Embryonic facial prominence (tissue), 1 donor: ENCODE measurements around the gene GEMIN5.
A peak's percentile ranks its signal among the peaks of the same experiment; 100 is the strongest.
"Not testable (repeated sequence)": the region's sequence is repeated elsewhere in the genome, so short reads cannot be mapped to it uniquely, and the experiment has no call there.

ENCODE experiments used
- DNase-seq: peaks from one replicate; pipeline ENCODE4 v3.0.0-alpha.2; 2016; ENCODE audit errors: extremely low spot score

The GEMIN5 gene

DNA sequence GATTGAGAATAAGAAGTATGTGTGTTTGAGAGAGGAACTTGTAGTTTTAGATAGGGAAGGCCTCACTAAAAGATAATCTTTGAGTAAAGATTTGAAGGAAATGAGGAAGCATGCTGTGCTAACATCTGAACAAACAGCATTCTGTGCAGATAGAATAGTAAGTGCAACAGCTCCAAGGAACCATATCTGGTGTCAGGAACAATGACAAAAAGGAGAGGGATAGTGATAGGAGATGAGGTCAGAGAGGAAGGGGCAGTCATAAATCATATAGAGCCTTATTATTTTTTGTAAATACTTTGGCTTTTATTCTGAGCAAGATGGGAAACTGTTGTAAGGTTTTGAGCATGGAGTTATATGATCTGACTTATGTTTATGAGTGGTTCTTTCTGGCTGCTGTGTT is 6.7 kb upstream of the GEMIN5 start:
- DNase-seq, result no peak

DNA sequence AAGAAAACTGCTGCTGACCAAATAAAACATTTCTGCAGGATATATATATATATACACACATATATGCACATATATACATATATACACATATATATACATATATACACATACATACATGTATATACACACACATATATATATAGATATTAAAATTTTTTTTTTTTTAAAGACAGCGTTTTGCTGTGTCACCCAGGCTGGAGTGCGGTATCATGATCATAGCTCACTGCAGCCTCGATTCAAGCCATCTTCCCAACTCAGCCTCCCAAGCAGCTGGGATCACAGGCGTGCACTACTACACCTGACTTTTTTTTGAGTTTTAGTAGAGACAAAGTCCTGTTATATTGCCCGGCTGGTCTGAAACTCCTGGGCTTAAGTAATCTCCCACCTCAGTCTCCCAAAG is 5.5 kb upstream of the GEMIN5 start:
- no peak for DNase-seq

DNA sequence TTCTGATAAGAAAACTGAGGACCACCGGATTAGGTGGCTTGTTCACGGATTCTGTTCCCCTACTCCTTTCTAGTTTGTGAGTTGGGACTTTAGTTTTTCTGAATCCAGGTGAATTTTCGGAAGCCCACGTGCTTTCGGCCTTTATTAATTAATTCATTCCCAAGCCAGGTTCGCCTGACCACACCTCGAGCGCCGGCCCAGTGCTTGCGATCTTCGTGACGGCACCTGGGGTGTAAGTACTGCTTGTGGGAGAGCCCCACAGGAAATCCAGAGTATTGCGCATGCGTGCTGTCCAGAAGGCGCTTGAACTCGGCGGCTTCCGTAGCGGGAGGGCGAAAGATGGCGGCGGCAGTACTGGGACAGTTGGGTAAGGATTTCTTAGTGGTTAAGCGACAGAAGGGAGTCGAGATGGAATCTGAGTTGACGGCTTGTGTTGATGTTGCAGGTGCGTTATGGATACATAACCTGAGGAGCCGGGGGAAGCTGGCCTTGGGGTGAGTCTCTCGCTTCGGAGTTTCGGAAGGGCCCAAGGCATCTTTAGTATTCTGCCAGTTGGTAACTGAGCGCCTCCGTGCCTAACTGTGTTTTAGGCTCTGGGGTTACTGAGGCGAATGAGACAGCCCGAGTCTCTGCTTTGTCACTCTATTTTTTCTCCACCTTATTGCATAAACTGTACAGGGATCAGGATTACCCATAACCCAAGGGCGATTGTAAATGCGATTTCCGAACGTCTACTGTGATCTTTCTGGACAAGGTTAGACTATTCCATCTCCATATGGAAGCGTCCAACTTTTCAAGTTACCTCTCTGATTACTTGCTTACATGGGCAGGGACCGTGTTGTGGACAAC is 3.0 kb upstream of the GEMIN5 start, which contains the start of gene MRPL22:
Gene MRPL22 (plus strand): TSS at position 302 of the 849 bp plus-strand sequence. CDS start 38 bp downstream, at position 340.
- DNase-seq, result peak; percentile 88

- DNase-seq, result no peak
These were observed 2.4 kb upstream of the GEMIN5 start for GRCh38 chr5:154940375-154940771.

- DNase-seq, result not testable (repeated sequence)
These were observed 1.4 kb upstream of the GEMIN5 start for GRCh38 chr5:154939387-154939786.

DNA sequence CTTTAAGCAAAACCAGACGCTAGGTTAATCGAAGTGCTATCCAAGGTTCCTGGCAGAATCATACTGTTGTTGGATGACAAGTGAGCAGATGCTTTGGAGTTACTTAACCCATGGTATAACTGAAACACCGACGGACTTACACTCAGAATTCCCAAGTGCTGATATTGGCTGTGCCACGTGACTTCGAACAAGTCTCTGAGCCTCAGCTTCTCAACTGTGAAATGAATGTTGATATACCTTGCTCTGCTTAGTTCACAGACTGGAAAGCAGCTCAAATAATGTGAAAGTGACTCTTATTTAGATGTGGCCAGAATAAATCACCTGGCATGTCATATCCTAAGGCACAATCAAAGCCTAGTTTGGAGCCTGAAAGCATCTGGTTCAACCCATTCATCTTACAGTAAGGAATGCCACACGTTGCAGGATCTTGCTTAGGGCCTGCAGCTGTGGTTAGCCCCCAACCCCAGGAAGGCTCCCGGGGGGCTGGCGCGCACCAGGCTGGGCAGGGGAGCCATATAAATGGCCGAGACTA is 759 bp downstream of the GEMIN5 start:
- no peak for DNase-seq

DNA sequence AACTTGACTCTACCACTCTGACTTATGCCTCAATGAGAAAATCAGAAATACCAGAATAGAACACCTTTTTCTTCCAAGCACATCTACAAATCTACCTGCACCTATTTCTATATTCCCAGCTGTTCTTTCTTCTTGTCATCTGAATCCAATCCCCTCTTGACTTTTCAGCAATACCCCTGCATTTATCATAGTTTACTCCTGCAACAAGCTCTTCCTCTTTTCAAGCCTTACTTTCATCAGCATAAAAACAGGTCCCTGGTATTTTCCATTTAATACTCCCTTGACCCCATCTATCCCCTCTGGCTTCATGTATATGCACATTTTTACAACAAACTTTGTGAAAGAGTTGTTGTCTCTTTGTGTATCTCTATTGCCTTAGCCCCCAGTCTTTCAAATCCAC is 3.1 kb downstream of the GEMIN5 start:
- DNase-seq, result no peak

DNA sequence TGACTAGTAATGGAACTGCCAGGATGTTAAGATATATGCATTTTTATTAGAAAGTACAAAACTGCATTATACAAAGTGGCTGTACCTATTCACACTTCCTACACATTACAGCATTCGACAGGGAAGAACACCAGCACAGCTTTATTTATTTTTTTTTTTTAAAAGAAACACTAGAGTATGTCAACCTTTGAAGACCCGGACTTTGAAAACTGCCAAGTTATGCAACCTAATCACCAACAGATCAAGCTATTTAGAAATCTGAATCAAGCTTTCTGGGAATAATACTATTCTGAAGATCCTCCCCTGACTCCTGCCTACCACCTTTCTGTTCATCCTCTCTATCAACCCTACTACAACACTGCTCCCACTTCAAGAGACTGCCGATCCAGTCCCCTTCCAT is 4.5 kb downstream of the GEMIN5 start:
- DNase-seq, result no peak

- no peak for DNase-seq
These were observed 14.3 kb downstream of the GEMIN5 start for GRCh38 chr5:154923441-154924430.

DNA sequence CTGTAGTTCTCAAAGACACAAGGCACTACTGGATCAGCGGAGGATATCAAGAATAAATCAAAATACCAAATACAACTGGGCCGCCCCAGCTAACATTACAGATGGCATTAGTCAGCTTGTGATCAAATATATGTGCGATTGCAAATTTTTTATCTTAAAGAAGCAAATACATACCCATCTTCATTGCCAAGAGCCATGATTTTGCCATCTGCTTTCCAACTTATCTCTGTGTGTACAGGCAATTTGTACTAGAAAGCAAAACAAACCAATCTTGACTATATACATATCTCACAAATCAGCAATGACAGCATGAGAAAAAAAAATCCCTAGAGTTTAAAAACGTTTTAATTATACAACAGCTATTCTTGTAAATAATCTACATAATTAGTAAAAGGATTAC is 20.3 kb downstream of the GEMIN5 start:
- no peak for DNase-seq

- no peak for DNase-seq
These were observed 21.1 kb downstream of the GEMIN5 start for GRCh38 chr5:154916874-154917273.

GRCh38 chr5:154905601-154906000 is 32.4 kb downstream of the GEMIN5 start:
- DNase-seq, result not testable (repeated sequence)

GRCh38 chr5:154901913-154902312 is 36.1 kb downstream of the GEMIN5 start:
- no peak for DNase-seq

DNA sequence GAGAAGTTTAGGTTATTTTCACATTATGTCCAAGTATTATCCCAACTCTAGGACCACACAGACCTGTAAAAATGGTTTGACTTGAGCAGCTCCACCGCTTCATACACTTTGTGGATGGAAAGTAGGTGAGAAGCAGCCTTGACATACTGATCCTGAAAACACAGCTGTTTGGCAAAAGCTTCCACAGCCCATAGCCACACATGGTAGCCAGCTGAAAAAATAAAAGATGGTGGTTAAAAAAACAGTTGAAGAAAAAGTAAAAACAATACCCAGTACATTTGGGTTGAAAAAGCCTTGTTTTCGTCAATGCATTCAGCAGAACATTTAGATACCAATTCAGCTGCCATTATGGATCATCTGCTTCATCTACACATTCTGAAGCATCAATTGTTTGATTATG is 36.7 kb downstream of the GEMIN5 start:
- DNase-seq, result no peak

- no peak for DNase-seq
These were observed 37.9 kb downstream of the GEMIN5 start for GRCh38 chr5:154900066-154900465.

DNA sequence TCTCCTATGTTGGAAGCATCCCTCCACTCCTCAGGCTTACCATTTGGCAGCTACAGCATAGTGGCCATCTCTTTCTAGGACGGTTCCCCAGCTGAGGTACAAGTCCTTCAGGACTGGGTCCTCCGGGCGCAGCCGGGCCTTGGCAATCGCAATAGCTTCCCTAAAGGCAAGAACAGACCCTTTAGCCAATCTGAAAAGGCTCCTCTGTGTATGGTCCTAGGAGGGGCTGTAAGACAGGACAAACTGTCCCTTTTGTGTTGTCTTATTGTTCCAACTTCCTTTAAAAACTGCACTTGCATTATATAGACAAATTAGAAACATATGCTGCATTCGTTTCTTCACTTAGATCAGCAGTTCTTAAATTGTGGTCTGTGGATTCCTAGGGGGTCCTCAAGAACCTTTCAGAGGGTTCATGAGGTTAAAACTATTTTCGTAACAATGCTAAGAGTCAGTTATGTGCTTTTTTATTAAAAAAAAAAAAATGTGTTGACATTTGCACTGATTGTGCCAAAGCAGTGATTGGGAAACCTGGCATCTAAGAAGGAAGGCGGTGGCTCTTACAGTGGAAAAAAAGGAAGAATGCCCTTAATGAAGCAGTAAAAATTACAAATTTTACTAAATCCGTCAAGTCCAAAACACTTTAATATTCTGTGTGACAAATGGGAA is 38.7 kb downstream of the GEMIN5 start:
- no peak for DNase-seq

DNA sequence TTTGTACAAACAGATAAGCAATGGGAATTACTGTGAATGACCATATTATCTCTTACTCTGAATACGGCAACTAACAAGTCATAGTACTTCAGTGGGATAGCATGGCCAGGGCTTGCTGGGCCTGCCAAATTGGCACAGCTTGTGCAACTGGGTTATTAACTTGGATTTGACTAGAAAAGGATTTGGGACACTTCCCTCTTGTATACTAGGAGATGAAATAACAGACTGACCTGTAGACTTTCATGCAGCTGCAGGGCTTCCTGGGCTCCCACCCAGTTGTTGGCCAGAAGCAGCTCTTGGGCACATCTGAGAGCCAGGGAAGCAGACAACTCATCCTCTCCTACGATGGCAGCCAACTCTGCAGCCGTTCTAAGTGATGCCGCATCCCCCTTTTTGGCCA is 39.8 kb downstream of the GEMIN5 start:
- no peak for DNase-seq

- DNase-seq, result no peak
These were observed 41.3 kb downstream of the GEMIN5 start for GRCh38 chr5:154896562-154897165.

- DNase-seq, result no peak
These were observed 42.1 kb downstream of the GEMIN5 start for GRCh38 chr5:154895606-154896561.

DNA sequence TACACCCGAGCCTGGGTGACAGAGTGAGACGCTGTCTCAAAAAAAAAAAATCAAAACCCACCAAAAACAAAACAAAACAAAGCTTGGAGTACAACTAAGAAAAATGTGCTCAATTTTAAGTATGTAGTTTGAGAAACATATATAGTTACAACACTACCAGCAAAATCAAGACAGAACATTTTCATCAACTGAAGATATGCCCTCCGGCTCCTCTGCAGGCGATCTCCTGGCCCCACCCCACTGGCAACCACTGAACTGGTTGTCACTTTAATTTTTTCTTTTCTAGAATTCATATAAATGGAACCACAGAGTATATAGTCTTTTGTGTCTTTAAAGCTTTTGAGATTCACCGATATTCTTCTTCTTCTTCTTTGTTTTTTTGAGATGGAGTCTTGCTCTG is 44.6 kb downstream of the GEMIN5 start:
- DNase-seq, result no peak
